Adrenal gland (tissue), 5 donors: ENCODE results near the gene DHRS1.

ENCODE experiments used
- POLR2A ChIP-seq, 2 donors: fragments of 450-650 bp; IDR thresholded peaks; one replicate each; pipeline ENCODE4 v1.6.1; 2017; ENCODE audit warnings: antibody characterized with exemption in 2 of 2, mild to moderate bottlenecking in 2 of 2, moderate library complexity in 1 of 2
- TF ChIP-seq, protein P1 (sequence below), 6 experiments: fragments of 450-650 bp in 4 of 6; fragments of 200-600 bp in 2 of 6; sonication (generic) in 1 of 6; IDR thresholded peaks; 1 replicate in 5 of 6; 2 replicates in 1 of 6; pipeline versions ENCODE4 v1.5.1 to v1.8.0; 2016 to 2021; ENCODE audit warnings: antibody characterized with exemption in 6 of 6, mild to moderate bottlenecking in 2 of 6, moderate library complexity in 1 of 6
- donor health status: DM: no; HTN: no; CAD: no.

DNA sequence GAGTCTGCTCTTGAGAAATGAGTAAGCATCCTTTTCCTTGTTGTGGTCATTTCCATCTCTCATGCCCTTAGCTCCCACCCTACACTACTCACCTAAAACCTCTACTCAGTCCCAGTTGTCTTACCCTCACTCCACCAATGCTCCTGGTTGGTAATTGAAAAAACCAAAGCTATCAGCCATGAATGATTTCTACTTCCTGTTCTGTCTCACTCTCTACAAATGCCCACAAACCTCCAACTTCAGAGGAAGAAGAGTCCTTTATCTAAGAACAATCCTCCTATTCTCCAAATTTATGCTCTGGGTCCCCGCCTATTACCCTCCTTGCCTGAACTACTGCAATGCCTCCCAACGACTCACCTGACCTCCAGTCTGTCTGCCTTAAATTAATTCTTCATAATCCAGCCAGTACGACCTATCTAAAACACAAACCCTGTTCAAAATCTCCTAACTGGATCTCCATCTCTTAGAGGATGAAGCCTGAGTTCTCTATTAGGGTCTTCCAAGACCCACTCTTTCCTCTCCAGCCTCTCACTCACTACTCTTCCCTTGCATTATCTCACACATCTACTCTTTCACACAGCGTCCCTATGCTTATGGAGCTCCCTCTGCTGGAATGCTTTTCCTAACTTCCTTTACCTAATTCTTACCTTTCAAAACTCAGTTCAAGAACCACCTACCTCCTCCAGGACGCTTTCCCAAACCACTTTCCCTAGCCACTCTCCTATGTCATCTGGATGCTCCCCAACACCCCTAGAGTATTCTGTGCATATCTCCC, 2.2 kb downstream of the DHRS1 start:
- TF ChIP-seq, protein P1, sequence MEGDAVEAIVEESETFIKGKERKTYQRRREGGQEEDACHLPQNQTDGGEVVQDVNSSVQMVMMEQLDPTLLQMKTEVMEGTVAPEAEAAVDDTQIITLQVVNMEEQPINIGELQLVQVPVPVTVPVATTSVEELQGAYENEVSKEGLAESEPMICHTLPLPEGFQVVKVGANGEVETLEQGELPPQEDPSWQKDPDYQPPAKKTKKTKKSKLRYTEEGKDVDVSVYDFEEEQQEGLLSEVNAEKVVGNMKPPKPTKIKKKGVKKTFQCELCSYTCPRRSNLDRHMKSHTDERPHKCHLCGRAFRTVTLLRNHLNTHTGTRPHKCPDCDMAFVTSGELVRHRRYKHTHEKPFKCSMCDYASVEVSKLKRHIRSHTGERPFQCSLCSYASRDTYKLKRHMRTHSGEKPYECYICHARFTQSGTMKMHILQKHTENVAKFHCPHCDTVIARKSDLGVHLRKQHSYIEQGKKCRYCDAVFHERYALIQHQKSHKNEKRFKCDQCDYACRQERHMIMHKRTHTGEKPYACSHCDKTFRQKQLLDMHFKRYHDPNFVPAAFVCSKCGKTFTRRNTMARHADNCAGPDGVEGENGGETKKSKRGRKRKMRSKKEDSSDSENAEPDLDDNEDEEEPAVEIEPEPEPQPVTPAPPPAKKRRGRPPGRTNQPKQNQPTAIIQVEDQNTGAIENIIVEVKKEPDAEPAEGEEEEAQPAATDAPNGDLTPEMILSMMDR (IDR thresholded peaks at IDR 0.05) = peak in 4 of 6 experiments; percentile 10 to 55 (median 28)
- TF ChIP-seq POLR2A (IDR thresholded peaks at IDR 0.05) = no peak
